B cell (primary cell): ENCODE data around the gene CLASP1.

ENCODE experiments used
- CTCF ChIP-seq: fragments of 200-600 bp; IDR thresholded peaks from one replicate; pipeline ENCODE4 v1.8.0; 2022; ENCODE audit warnings: antibody characterized with exemption, mild to moderate bottlenecking
- EZH2 ChIP-seq: IDR thresholded peaks from 2 replicates; pipeline ENCODE4 v1.6.1; 2012; ENCODE audit warnings: borderline replicate concordance, low read depth, mild to moderate bottlenecking, moderate library complexity, low read length; ENCODE audit not compliant: insufficient read depth, poor library complexity, severe bottlenecking

DNA sequence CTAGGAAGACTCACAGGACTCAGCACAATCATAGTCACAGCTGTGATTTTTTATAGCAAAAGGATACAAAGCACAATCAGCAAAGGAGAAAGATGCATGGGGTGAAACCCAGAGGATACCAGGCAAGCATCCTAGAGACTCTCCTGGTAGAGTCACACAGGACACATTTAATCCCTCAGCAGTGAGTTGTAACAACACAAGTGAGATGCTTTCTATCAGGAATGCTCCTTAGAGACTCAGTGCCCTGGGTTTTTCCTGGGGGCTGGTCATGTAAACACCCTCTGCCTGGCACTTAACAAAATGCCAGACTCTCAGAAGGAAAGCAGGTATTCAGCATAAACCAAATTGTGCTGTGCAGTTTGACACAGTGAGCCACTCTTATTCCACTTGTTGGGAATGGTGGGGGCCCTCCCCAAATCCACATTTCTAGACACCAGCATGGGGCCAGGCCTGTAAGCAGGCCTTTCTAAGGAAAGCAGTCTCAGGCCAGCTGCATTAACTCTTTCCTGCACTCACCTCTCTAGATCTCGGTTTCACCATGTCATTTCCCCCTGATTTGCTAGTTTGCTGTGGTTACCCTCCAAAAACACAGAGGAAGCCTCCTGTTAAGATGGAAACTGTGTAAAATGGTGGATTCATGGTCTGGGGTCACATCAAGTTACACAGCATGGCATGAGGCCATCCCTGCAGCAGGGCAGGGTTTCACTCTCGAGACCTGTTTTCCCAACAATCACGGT lies 135.5 kb downstream of the CLASP1 start:
- no peak for TF ChIP-seq CTCF
- TF ChIP-seq EZH2: no peak
